Astrocyte (in vitro differentiated cells and primary cell): ENCODE data around the gene IGDCC3. TPM values are rescaled to one million over a fixed set of nuclear protein-coding genes. Genes with fewer than 3 reads are reported as not detected.

Experiments used
- DNase-seq: peaks from one replicate; pipeline ENCODE4 v3.0.0-alpha.2; 2010; ENCODE audit warnings: low read depth
- FAIRE-seq: peaks from 2 replicates; lab custom pipeline; 2011; peaks lifted over from hg19 to GRCh38; lab: Jason Lieb, UNC
- H2AFZ ChIP-seq: 2 replicates; pipeline ENCODE4 v1.6.0; 2012; ENCODE audit warnings: low read depth, low read length, inconsistent platforms
- H3K27ac ChIP-seq: 2 replicates; pipeline ENCODE4 v1.5.1; 2011; ENCODE audit warnings: low read depth, low read length, inconsistent platforms
- H3K27me3 ChIP-seq: 2 replicates; pipeline ENCODE4 v1.6.0; 2011; ENCODE audit warnings: low read length, inconsistent platforms; ENCODE audit not compliant: insufficient read depth
- H3K36me3 ChIP-seq: 2 replicates; pipeline ENCODE4 v1.5.1; 2011; ENCODE audit warnings: low read length, inconsistent platforms; ENCODE audit not compliant: insufficient read depth
- H3K4me1 ChIP-seq: 2 replicates; pipeline ENCODE4 v1.5.1; 2011; ENCODE audit warnings: low read length, inconsistent platforms; ENCODE audit not compliant: insufficient read depth
- H3K4me2 ChIP-seq: 2 replicates; pipeline ENCODE4 v1.6.0; 2012; ENCODE audit warnings: low read length, inconsistent platforms
- H3K4me3 ChIP-seq: 2 replicates; pipeline ENCODE4 v1.5.1; 2011; ENCODE audit warnings: low read depth, mild to moderate bottlenecking, low read length, inconsistent platforms; ENCODE audit not compliant: insufficient read depth
- H3K79me2 ChIP-seq: 2 replicates; pipeline ENCODE4 v1.6.0; 2012; ENCODE audit warnings: mild to moderate bottlenecking, low read length, inconsistent platforms; ENCODE audit not compliant: insufficient read depth
- H3K9ac ChIP-seq: 2 replicates; pipeline ENCODE4 v1.6.0; 2012; ENCODE audit warnings: mild to moderate bottlenecking, low read length, inconsistent platforms
- H3K9me3 ChIP-seq: 2 replicates; pipeline ENCODE4 v1.5.1; 2012; ENCODE audit warnings: low read depth, mild to moderate bottlenecking, low read length, inconsistent platforms; ENCODE audit not compliant: insufficient read depth
- H4K20me1 ChIP-seq: 2 replicates; pipeline ENCODE4 v1.6.0; 2012; ENCODE audit warnings: low read length, inconsistent platforms; ENCODE audit not compliant: insufficient read depth
- H3K27ac Mint-ChIP-seq: one replicate; pipeline ENCODE4 v1.8.0; 2021; ENCODE audit warnings: mild to moderate bottlenecking, mixed read lengths; ENCODE audit not compliant: unreplicated experiment
- H3K27me3 Mint-ChIP-seq: one replicate; pipeline ENCODE4 v1.8.0; 2021; ENCODE audit warnings: low read depth, mixed read lengths; ENCODE audit not compliant: unreplicated experiment
- H3K36me3 Mint-ChIP-seq: one replicate; pipeline ENCODE4 v1.8.0; 2021; ENCODE audit warnings: low read depth, mixed read lengths; ENCODE audit not compliant: unreplicated experiment
- H3K4me1 Mint-ChIP-seq: one replicate; pipeline ENCODE4 v1.8.0; 2021; ENCODE audit warnings: low read depth, mixed read lengths; ENCODE audit not compliant: unreplicated experiment
- H3K4me3 Mint-ChIP-seq: one replicate; pipeline ENCODE4 v1.8.0; 2021; ENCODE audit warnings: mild to moderate bottlenecking, moderate library complexity, mixed read lengths; ENCODE audit not compliant: unreplicated experiment
- H3K9me3 Mint-ChIP-seq: one replicate; pipeline ENCODE4 v1.8.0; 2021; ENCODE audit warnings: mild to moderate bottlenecking, mixed read lengths; ENCODE audit not compliant: unreplicated experiment
- CTCF ChIP-seq: IDR thresholded peaks from 2 replicates; pipeline ENCODE4 v1.5.1; 2011; ENCODE audit warnings: low read depth, mild to moderate bottlenecking, inconsistent platforms, low read length, moderate library complexity; ENCODE audit not compliant: insufficient read depth
- EZH2 ChIP-seq: IDR thresholded peaks from 2 replicates; pipeline ENCODE4 v1.6.1; 2012; ENCODE audit warnings: mild to moderate bottlenecking, low read length, inconsistent platforms; ENCODE audit not compliant: insufficient read depth
- total RNA-seq: library from RNA; stranded (reverse); gene quantifications from 2 replicates; pipeline ENCODE4 v1.2.1, GENCODE V29; 2021

Gene IGDCC3
- total RNA-seq, 1 donor from 2014 or later: 11.0 TPM

- Mint-ChIP-seq H3K4me3 (no peak overlapping the region), H3K36me3 (no peaks in the 10 kb centered on the region), H3K4me1 (peaks cover 40% of the 10 kb centered on the region), H3K9me3 (no peaks in the 10 kb centered on the region), H3K27me3 (peaks cover 7% of the 10 kb centered on the region), H3K27ac (peak overlapping the region; percentile 48)
- no peak for TF ChIP-seq EZH2
- TF ChIP-seq CTCF: no peak
- Histone ChIP-seq H3K27me3 (peaks cover 21% of the 10 kb centered on the region), H3K9ac (no peak overlapping the region), H3K9me3 (no peaks in the 10 kb centered on the region), H4K20me1 (no peaks in the 10 kb centered on the region), H3K27ac (no peak overlapping the region), H3K4me2 (no peak overlapping the region), H3K79me2 (no peaks in the 10 kb centered on the region), H2AFZ (no peak overlapping the region), H3K4me3 (no peak overlapping the region), H3K36me3 (no peaks in the 10 kb centered on the region), H3K4me1 (no peaks in the 10 kb centered on the region)
- FAIRE-seq (no peak), DNase-seq (peak; percentile 20)
These were observed 9.2 kb downstream of the IGDCC3 start for GRCh38 chr15:65368302-65369211.

GRCh38 chr15:65366122-65366892, 11.5 kb downstream of the IGDCC3 start:
- H3K36me3 Mint-ChIP-seq: peaks cover 2% of the 10 kb centered on the region
- H3K9me3 Mint-ChIP-seq: no peaks in the 10 kb centered on the region
- FAIRE-seq: no peak
- H3K27ac ChIP-seq: no peak overlapping the region
- no peaks in the 10 kb centered on the region for H3K9me3 ChIP-seq
- H3K4me3 Mint-ChIP-seq: no peak overlapping the region
- H3K4me1 Mint-ChIP-seq: peaks cover 36% of the 10 kb centered on the region
- H3K36me3 ChIP-seq: no peaks in the 10 kb centered on the region
- no peak overlapping the region for H3K27ac Mint-ChIP-seq
- H3K27me3 Mint-ChIP-seq: peaks cover 8% of the 10 kb centered on the region
- H3K4me1 ChIP-seq: no peaks in the 10 kb centered on the region
- no peak overlapping the region for H3K9ac ChIP-seq
- H4K20me1 ChIP-seq: no peaks in the 10 kb centered on the region
- no peak for TF ChIP-seq CTCF
- no peak for TF ChIP-seq EZH2
- no peak for DNase-seq
- H3K4me2 ChIP-seq: no peak overlapping the region
- H2AFZ ChIP-seq: no peak overlapping the region
- no peaks in the 10 kb centered on the region for H3K79me2 ChIP-seq
- H3K27me3 ChIP-seq: peaks cover 20% of the 10 kb centered on the region
- no peak overlapping the region for H3K4me3 ChIP-seq
